Heart left ventricle (tissue), 13 donors: Measurements from ENCODE around the gene ATXN2.

Source experiments
- POLR2A ChIP-seq, 2 donors: fragments of 450-650 bp; IDR thresholded peaks; one replicate each; pipeline ENCODE4 v1.6.1; 2017; ENCODE audit warnings: antibody characterized with exemption in 2 of 2, mild to moderate bottlenecking in 2 of 2, moderate library complexity in 2 of 2
- TF ChIP-seq, protein P1 (sequence below), 12 donors: fragments of 200-600 bp; sonication (generic) in 4 of 12; IDR thresholded peaks; one replicate each; pipeline versions ENCODE4 v1.5.0 to v1.8.0; 2018 to 2022; ENCODE audit warnings: antibody characterized with exemption in 12 of 12, mild to moderate bottlenecking in 5 of 12
- donor health status: ischemic (EF 13 %, LVEDD 7.1; RV severe dilation, severe dysfunction).
- donor health status: DM: no; HTN: yes; CAD: no.
- donor health status: DM: no; HTN: no; CAD: no.
- donor health status: ischemic (EF 25% LVEDD 6.9; RV normal size, moderate dysfunction).
- donor health status: ischemic (EF 25% LVEDD 5.7; RV mildly dilated, moderate dysfunction).
- donor health status: ischemic (EF 35%, LVEDD 5.7; RV mildly dilated, moderate dysfunction).
- donor health status: nonischemic (EF 11% LVEDD 7.7; RV severe dilation, severe dysfunction).
- donor health status: DM: yes; HTN: yes; CAD: no.
- donor health status: PGD.
- donor health status: ischemic (EF 29% LVEDD 5.4; RV normal size, mild dysfunction).
- donor health status: nonischemic (EF 23%, LVEDD 6.1; RV moderate dilation, normal function).

GRCh38 chr12:111544032-111544431 lies 55.1 kb downstream of the ATXN2 start:
- TF ChIP-seq, protein P1, sequence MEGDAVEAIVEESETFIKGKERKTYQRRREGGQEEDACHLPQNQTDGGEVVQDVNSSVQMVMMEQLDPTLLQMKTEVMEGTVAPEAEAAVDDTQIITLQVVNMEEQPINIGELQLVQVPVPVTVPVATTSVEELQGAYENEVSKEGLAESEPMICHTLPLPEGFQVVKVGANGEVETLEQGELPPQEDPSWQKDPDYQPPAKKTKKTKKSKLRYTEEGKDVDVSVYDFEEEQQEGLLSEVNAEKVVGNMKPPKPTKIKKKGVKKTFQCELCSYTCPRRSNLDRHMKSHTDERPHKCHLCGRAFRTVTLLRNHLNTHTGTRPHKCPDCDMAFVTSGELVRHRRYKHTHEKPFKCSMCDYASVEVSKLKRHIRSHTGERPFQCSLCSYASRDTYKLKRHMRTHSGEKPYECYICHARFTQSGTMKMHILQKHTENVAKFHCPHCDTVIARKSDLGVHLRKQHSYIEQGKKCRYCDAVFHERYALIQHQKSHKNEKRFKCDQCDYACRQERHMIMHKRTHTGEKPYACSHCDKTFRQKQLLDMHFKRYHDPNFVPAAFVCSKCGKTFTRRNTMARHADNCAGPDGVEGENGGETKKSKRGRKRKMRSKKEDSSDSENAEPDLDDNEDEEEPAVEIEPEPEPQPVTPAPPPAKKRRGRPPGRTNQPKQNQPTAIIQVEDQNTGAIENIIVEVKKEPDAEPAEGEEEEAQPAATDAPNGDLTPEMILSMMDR (IDR thresholded peaks at IDR 0.05), result no peak
- TF ChIP-seq POLR2A (IDR thresholded peaks at IDR 0.05), result no peak
